H1 (cell line): ENCODE measurements around the gene SLC9C2. TPM values are rescaled to one million over a fixed set of nuclear protein-coding genes. Genes with fewer than 3 reads are reported as not detected.

Experiments used
- CTCF ChIA-PET: fragments of 300-600 bp; sonication (Branson Sonifier 250); formaldehyde crosslinking; loops from one replicate; lab custom pipeline; 2021; ENCODE audit not compliant: partially characterized antibody; lab: Charles Lee
- POLR2A ChIA-PET: fragments of 300-600 bp; sonication (Branson Sonifier 250); formaldehyde crosslinking; loops from one replicate; lab custom pipeline; 2021; ENCODE audit warnings: inconsistent platforms; ENCODE audit not compliant: partially characterized antibody; lab: Charles Lee
- DNase-seq, 2 experiments: peaks; one replicate each; pipeline versions ENCODE4 v3.0.0 to v3.0.0-alpha.2; 2010 to 2022; ENCODE audit warnings: low spot score in 2 of 2, low read depth in 1 of 2, mixed read lengths in 1 of 2
- FAIRE-seq: peaks from 2 replicates; lab custom pipeline; 2011; peaks lifted over from hg19 to GRCh38; lab: Jason Lieb, UNC
- H2AFZ ChIP-seq: 2 replicates; pipeline ENCODE4 v1.8.1; 2012; ENCODE audit warnings: low read length, inconsistent platforms
- H2AK5ac ChIP-seq: 2 replicates; pipeline ENCODE4 v1.6.1; 2013; ENCODE audit warnings: low read depth, low read length
- H2BK120ac ChIP-seq: replicated peaks from 2 replicates; pipeline ENCODE3; 2013; ENCODE audit warnings: low read depth, low read length, inconsistent platforms
- H2BK12ac ChIP-seq: 2 replicates; pipeline ENCODE4 v1.6.1; 2013; ENCODE audit warnings: low read depth, low read length
- H2BK15ac ChIP-seq: 2 replicates; pipeline ENCODE4 v1.6.1; 2013; ENCODE audit warnings: low read length
- H2BK20ac ChIP-seq: 2 replicates; pipeline ENCODE4 v1.6.1; 2013; ENCODE audit warnings: low read length
- H2BK5ac ChIP-seq: 2 replicates; pipeline ENCODE4 v1.6.1; 2013; ENCODE audit warnings: low read depth, low read length
- H3K14ac ChIP-seq: 2 replicates; pipeline ENCODE4 v1.6.1; 2013; ENCODE audit warnings: inconsistent platforms; ENCODE audit not compliant: insufficient read length
- H3K18ac ChIP-seq: 2 replicates; pipeline ENCODE4 v1.6.1; 2013; ENCODE audit warnings: low read length; ENCODE audit errors: extremely low read depth
- H3K23ac ChIP-seq: 2 replicates; pipeline ENCODE4 v1.6.1; 2013; ENCODE audit warnings: inconsistent platforms; ENCODE audit not compliant: insufficient read length
- H3K23me2 ChIP-seq: 2 replicates; pipeline ENCODE4 v1.6.1; 2013; ENCODE audit warnings: low read depth, low read length
- H3K27ac ChIP-seq: 2 replicates; pipeline ENCODE4 v1.6.1; 2011; ENCODE audit warnings: low read depth, low read length, inconsistent platforms
- H3K27me3 ChIP-seq, 4 experiments: replicated peaks in 1 of 4; 1 replicate in 1 of 4; 2 replicates in 3 of 4; pipeline versions ENCODE4 v1.6.1 to v1.8.1; 2011 to 2013; ENCODE audit warnings: low read length in 3 of 4, mild to moderate bottlenecking in 3 of 4, inconsistent platforms in 2 of 4, mixed read lengths in 2 of 4, moderate library complexity in 1 of 4; ENCODE audit not compliant: control insufficient read depth in 3 of 4, insufficient read depth in 3 of 4; ENCODE audit errors: extremely low read depth in 1 of 4
- H3K36me3 ChIP-seq, 4 experiments: 2 replicates each; pipeline versions ENCODE4 v1.6.1 to v1.8.1; 2011 to 2013; ENCODE audit warnings: mild to moderate bottlenecking in 4 of 4, low read length in 3 of 4, moderate library complexity in 2 of 4, control low read depth in 1 of 4, inconsistent platforms in 1 of 4; ENCODE audit not compliant: insufficient read depth in 4 of 4, control insufficient read depth in 2 of 4
- H3K4ac ChIP-seq: replicated peaks from 2 replicates; pipeline ENCODE3; 2013; ENCODE audit warnings: low read length, low read depth, mixed read lengths, inconsistent platforms; ENCODE audit not compliant: insufficient read length
- H3K4me1 ChIP-seq, 4 experiments: replicated peaks in 1 of 4; 1 replicate in 1 of 4; 2 replicates in 3 of 4; pipeline versions ENCODE4 v1.6.1 to v1.8.1; 2011 to 2013; ENCODE audit warnings: low read length in 3 of 4, inconsistent platforms in 2 of 4, mixed read lengths in 1 of 4; ENCODE audit not compliant: insufficient read depth in 4 of 4, control insufficient read depth in 3 of 4
- H3K4me2 ChIP-seq, 2 experiments: 2 replicates each; pipeline versions ENCODE4 v1.6.1 to v1.8.1; 2011 to 2013; ENCODE audit warnings: low read depth in 2 of 2, low read length in 2 of 2, control low read depth in 1 of 2, inconsistent platforms in 1 of 2, mild to moderate bottlenecking in 1 of 2; ENCODE audit not compliant: insufficient read depth in 1 of 2
- H3K4me3 ChIP-seq, 4 experiments: fragments of 200-600, 300-600 bp in 1 of 4; sonication (generic), shearing (Covaris generic), sonication (Bioruptor Twin) in 1 of 4; 2 replicates each; pipeline versions ENCODE4 v1.5.1 to v1.8.1; 2011 to 2016; ENCODE audit warnings: low read length in 4 of 4, low read depth in 3 of 4, control low read depth in 2 of 4, inconsistent platforms in 2 of 4, mild to moderate bottlenecking in 2 of 4, mixed read lengths in 1 of 4, moderate library complexity in 1 of 4; ENCODE audit not compliant: insufficient read depth in 2 of 4; ENCODE audit errors: extremely low read depth in 1 of 4
- H3K56ac ChIP-seq: replicated peaks from 2 replicates; pipeline ENCODE3; 2013; ENCODE audit warnings: low read depth, mild to moderate bottlenecking, mixed read lengths, low read length, inconsistent platforms; ENCODE audit not compliant: insufficient read length
- H3K79me1 ChIP-seq: 2 replicates; pipeline ENCODE4 v1.6.1; 2013; ENCODE audit warnings: low read depth, low read length, control low read depth
- H3K79me2 ChIP-seq, 2 experiments: 2 replicates each; pipeline versions ENCODE4 v1.6.1 to v1.8.1; 2012 to 2013; ENCODE audit warnings: low read length in 2 of 2, mild to moderate bottlenecking in 2 of 2, inconsistent platforms in 1 of 2; ENCODE audit not compliant: insufficient read depth in 2 of 2, control insufficient read depth in 1 of 2
- H3K9ac ChIP-seq, 4 experiments: replicated peaks in 1 of 4; 1 replicate in 1 of 4; 2 replicates in 3 of 4; pipeline versions ENCODE4 v1.6.1 to v1.8.1; 2011 to 2013; ENCODE audit warnings: low read depth in 3 of 4, low read length in 3 of 4, control low read depth in 2 of 4, mild to moderate bottlenecking in 2 of 4, moderate library complexity in 2 of 4, inconsistent platforms in 1 of 4; ENCODE audit errors: extremely low read depth in 1 of 4
- H3K9me3 ChIP-seq, 2 experiments: 2 replicates each; pipeline versions ENCODE4 v1.6.1 to v1.8.1; 2012 to 2013; ENCODE audit warnings: mild to moderate bottlenecking in 2 of 2, moderate library complexity in 2 of 2, control low read depth in 1 of 2, inconsistent platforms in 1 of 2, low read depth in 1 of 2, low read length in 1 of 2, mixed read lengths in 1 of 2; ENCODE audit not compliant: insufficient read depth in 2 of 2
- H4K20me1 ChIP-seq, 2 experiments: replicated peaks in 1 of 2; 2 replicates each; pipeline versions ENCODE3 to v1.8.1; 2011 to 2013; ENCODE audit warnings: inconsistent platforms in 2 of 2, low read length in 2 of 2, mild to moderate bottlenecking in 1 of 2; ENCODE audit not compliant: insufficient read depth in 2 of 2, control insufficient read depth in 1 of 2
- H4K5ac ChIP-seq: 2 replicates; pipeline ENCODE4 v1.6.1; 2013; ENCODE audit warnings: low read length, low read depth, mixed read lengths, inconsistent platforms; ENCODE audit not compliant: insufficient read length
- H4K8ac ChIP-seq: 2 replicates; pipeline ENCODE4 v1.8.0; 2013; ENCODE audit warnings: mild to moderate bottlenecking, moderate library complexity, low read length, inconsistent platforms; ENCODE audit not compliant: insufficient read depth; ENCODE audit errors: extremely low read depth
- H4K91ac ChIP-seq: replicated peaks from 2 replicates; pipeline ENCODE3; 2013; ENCODE audit warnings: low read length, mixed read lengths, inconsistent platforms; ENCODE audit not compliant: insufficient read length
- BACH1 ChIP-seq: IDR thresholded peaks from 2 replicates; pipeline ENCODE4 v1.6.1; 2012; ENCODE audit warnings: low read length, improper control_type of control experiment
- BCL11A ChIP-seq, 2 experiments: IDR thresholded peaks; one replicate each; pipeline ENCODE4 v1.6.1; 2011; ENCODE audit warnings: low read depth in 2 of 2, low read length in 2 of 2, mild to moderate bottlenecking in 2 of 2
- CBX8 ChIP-seq: fragments of 300-800, 300-1000 bp; sonication (generic); IDR thresholded peaks from 2 replicates; pipeline ENCODE4 v1.7.1; 2016; ENCODE audit warnings: low read depth, low read length, borderline replicate concordance
- CHD1 ChIP-seq: IDR thresholded peaks from 2 replicates; pipeline ENCODE4 v1.6.1; 2012; ENCODE audit warnings: low read depth, low read length, improper control_type of control experiment
- CTBP2 ChIP-seq: IDR thresholded peaks from 2 replicates; pipeline ENCODE4 v1.7.0; 2011; ENCODE audit warnings: borderline replicate concordance, mild to moderate bottlenecking, moderate library complexity, mixed read lengths, low read length; ENCODE audit not compliant: insufficient read depth, insufficient read length
- JUND ChIP-seq: IDR thresholded peaks from 2 replicates; pipeline ENCODE4 v1.6.1; 2011; ENCODE audit warnings: mild to moderate bottlenecking, improper control_type of control experiment, low read length
- MAFK ChIP-seq: IDR thresholded peaks from 2 replicates; pipeline ENCODE4 v1.6.1; 2012; ENCODE audit warnings: low read depth, mild to moderate bottlenecking, improper control_type of control experiment, low read length
- PHF8 ChIP-seq: fragments of 200-600 bp; sonication (generic); conservative IDR thresholded peaks from 2 replicates; pipeline ENCODE4 v1.7.1; 2012; ENCODE audit warnings: low read depth, mild to moderate bottlenecking, inconsistent platforms, low read length, moderate library complexity
- POLR2AphosphoS5 ChIP-seq: IDR thresholded peaks from 2 replicates; pipeline ENCODE4 v1.6.1; 2011; ENCODE audit warnings: low read depth, low read length
- SAP30 ChIP-seq: fragments of 300-600 bp; sonication (generic); IDR thresholded peaks from 2 replicates; pipeline ENCODE4 v1.7.1; 2012; ENCODE audit warnings: low read length, moderate library complexity, mild to moderate bottlenecking, inconsistent platforms; ENCODE audit not compliant: insufficient read depth, insufficient replicate concordance
- SP2 ChIP-seq: IDR thresholded peaks from 2 replicates; pipeline ENCODE4 v1.6.1; 2012; ENCODE audit warnings: mild to moderate bottlenecking, low read length, inconsistent platforms
- TCF12 ChIP-seq: IDR thresholded peaks from 2 replicates; pipeline ENCODE4 v1.6.1; 2011; ENCODE audit warnings: low read depth, mild to moderate bottlenecking, low read length
- USF2 ChIP-seq: IDR thresholded peaks from 2 replicates; pipeline ENCODE4 v1.6.1; 2011; ENCODE audit warnings: low read length, improper control_type of control experiment
- ZNF274 ChIP-seq: IDR thresholded peaks from 2 replicates; pipeline ENCODE4 v1.7.0; 2012; ENCODE audit warnings: low read length, borderline replicate concordance; ENCODE audit errors: extremely low read depth
- WGBS, 2 experiments: shearing (Covaris generic) in 1 of 2; methylation state at CpG; one replicate each; pipeline versions ENCODE4 v1.1.6 to v1.1.7; 2013 to 2015; ENCODE audit warnings: low lambda C conversion rate in 2 of 2, mixed read lengths in 2 of 2, inconsistent platforms in 1 of 2, low coverage in 1 of 2, missing lambda C conversion rate in 1 of 2; ENCODE audit not compliant: insufficient replicate concordance in 2 of 2, insufficient coverage in 1 of 2, insufficient read length in 1 of 2; ENCODE audit errors: extremely low coverage in 1 of 2, missing lambda C conversion rate in 1 of 2; 5-methylcytosine and 5-hydroxymethylcytosine counted together
- polyA plus RNA-seq, 7 experiments: library from polyadenylated mRNA; depleted of rRNA in 3 of 7; stranded (reverse) in 5 of 7; unstranded in 2 of 7; fragments of >200 nt in 5 of 7; fragments of 200-250 nt in 2 of 7; gene quantifications; 1 replicate in 5 of 7; 2 replicates in 1 of 7; 4 replicates in 1 of 7; pipeline versions ENCODE4 v1.2.1 to v1.2.3, GENCODE V29; 2011 to 2013; ENCODE audit warnings: missing spikeins in 2 of 7, mixed read lengths in 2 of 7
- total RNA-seq: library from RNA; stranded (reverse); fragmentation: NEBNext Ultra II Directional; extraction: Animal tissue kit (Norgen Biotek cat#: 25700); gene quantifications from 2 replicates; pipeline ENCODE4 v1.2.1, GENCODE V29; 2021

Gene SLC9C2
- total and polyA plus RNA-seq, 2 of the 8 experiments (the other 6 are each of a cell fraction or from before 2014, with no cell fraction given), result not detected

- H3K23ac ChIP-seq, result no peak overlapping the region
- H2AFZ ChIP-seq, result no peak overlapping the region
- H2AK5ac ChIP-seq, result no peak overlapping the region
- H3K36me3 ChIP-seq, result no peaks in the 10 kb centered on the region
- no peak overlapping the region for H4K91ac ChIP-seq
- no peak overlapping the region for H4K5ac ChIP-seq
- CTCF ChIA-PET, result interaction anchor here (0.6 to 0.9 kb wide), 3 partner anchors 75 to 80 kb away, joined by 3 to 4 read pairs (median 3); no protein-coding TSS in a partner anchor
- no peak overlapping the region for H3K4me3 ChIP-seq
- H3K79me2 ChIP-seq, result no peaks in the 10 kb centered on the region
- H2BK15ac ChIP-seq, result no peak overlapping the region
- DNase-seq, result no peak
- H3K27me3 ChIP-seq, result no peaks in the 10 kb centered on the region
- H2BK12ac ChIP-seq, result no peak overlapping the region
- no peak overlapping the region for H2BK120ac ChIP-seq
- FAIRE-seq, result no peak
- 82% methylated on average over 1 of the region's 1 CpG; no CpG with 5 or more reads in 1 of the 2 experiments for whole genome bisulfite sequencing, 2 experiments
- H3K56ac ChIP-seq, result no peak overlapping the region
- peaks cover 5 to 9% (median 7%) of the 10 kb centered on the region in 4 experiments; a peak in 5 of 7 replicates for H3K4me1 ChIP-seq
- H3K4me2 ChIP-seq, result no peak overlapping the region
- H4K8ac ChIP-seq, result no peak overlapping the region
- H3K14ac ChIP-seq, result no peak overlapping the region
- H2BK20ac ChIP-seq, result no peak overlapping the region
- POLR2A ChIA-PET, result no interaction called here
- no peak overlapping the region for H2BK5ac ChIP-seq
- no peaks in the 10 kb centered on the region for H4K20me1 ChIP-seq
- no peaks in the 10 kb centered on the region for H3K79me1 ChIP-seq
- no peak overlapping the region for H3K9ac ChIP-seq
- H3K9me3 ChIP-seq, result no peaks in the 10 kb centered on the region
- no peak overlapping the region for H3K27ac ChIP-seq
- no peak overlapping the region for H3K18ac ChIP-seq
- no peaks in the 10 kb centered on the region for H3K23me2 ChIP-seq
- no peak overlapping the region for H3K4ac ChIP-seq
- no peak for TF ChIP-seq POLR2AphosphoS5
- TF ChIP-seq JUND, result no peak
- TF ChIP-seq ZNF274, result no peak
- no peak for TF ChIP-seq SP2
- TF ChIP-seq CBX8, result no peak
- no peak for TF ChIP-seq PHF8
- no peak for TF ChIP-seq BACH1
- no peak for TF ChIP-seq SAP30
- no peak for TF ChIP-seq BCL11A (IDR thresholded peaks at IDR 0.05; ENCODE audit: low read depth in 2 of 2, low read length in 2 of 2)
- no peak for TF ChIP-seq CHD1
- no peak for TF ChIP-seq CTBP2
- no peak for TF ChIP-seq USF2
- TF ChIP-seq MAFK, result no peak
- TF ChIP-seq TCF12, result no peak
These were observed 93.1 kb downstream of the SLC9C2 start for GRCh38 chr1:173509797-173510196.
